GM12878 (cell line): ENCODE measurements around the gene PSMB7.

Experiments
- ESRRA ChIP-seq: IDR thresholded peaks from 2 replicates; pipeline ENCODE4 v1.6.1; 2012; ENCODE audit warnings: mild to moderate bottlenecking, low read length, improper control_type of control experiment
- EZH2 ChIP-seq: IDR thresholded peaks from 2 replicates; pipeline ENCODE4 v1.6.1; 2012; ENCODE audit warnings: low read depth, mild to moderate bottlenecking, control low read depth, inconsistent platforms, low read length, borderline replicate concordance; ENCODE audit not compliant: control insufficient read depth
- POLR2A ChIP-seq: IDR thresholded peaks from 2 replicates; pipeline ENCODE4 v1.6.1; 2011; ENCODE audit warnings: low read depth, mild to moderate bottlenecking, low read length
- POLR2AphosphoS5 ChIP-seq: IDR thresholded peaks from 2 replicates; pipeline ENCODE4 v1.6.1; 2011; ENCODE audit warnings: mild to moderate bottlenecking, low read length, inconsistent platforms
- RCOR1 ChIP-seq: conservative IDR thresholded peaks from 2 replicates; pipeline ENCODE4 v1.6.1; 2012; ENCODE audit warnings: low read depth, low read length, improper control_type of control experiment
- RFX5 ChIP-seq: IDR thresholded peaks from 2 replicates; pipeline ENCODE4 v1.6.1; 2011; ENCODE audit warnings: low read depth, low read length, improper control_type of control experiment
- YY1 ChIP-seq: IDR thresholded peaks from 2 replicates; pipeline ENCODE4 v1.6.1; 2011; ENCODE audit warnings: low read depth, mild to moderate bottlenecking, low read length
- TF ChIP-seq, protein P1 (sequence below), 3 experiments: IDR thresholded peaks in 2 of 3; conservative IDR thresholded peaks in 1 of 3; 2 replicates each; pipeline ENCODE4 v1.5.1; 2011; ENCODE audit warnings: low read depth in 3 of 3, low read length in 3 of 3, mild to moderate bottlenecking in 3 of 3, control low read depth in 2 of 3, moderate library complexity in 2 of 3, inconsistent platforms in 1 of 3, mixed read lengths in 1 of 3; ENCODE audit not compliant: control insufficient read depth in 2 of 3, insufficient read depth in 1 of 3; ENCODE audit errors: extremely low read depth in 1 of 3

DNA sequence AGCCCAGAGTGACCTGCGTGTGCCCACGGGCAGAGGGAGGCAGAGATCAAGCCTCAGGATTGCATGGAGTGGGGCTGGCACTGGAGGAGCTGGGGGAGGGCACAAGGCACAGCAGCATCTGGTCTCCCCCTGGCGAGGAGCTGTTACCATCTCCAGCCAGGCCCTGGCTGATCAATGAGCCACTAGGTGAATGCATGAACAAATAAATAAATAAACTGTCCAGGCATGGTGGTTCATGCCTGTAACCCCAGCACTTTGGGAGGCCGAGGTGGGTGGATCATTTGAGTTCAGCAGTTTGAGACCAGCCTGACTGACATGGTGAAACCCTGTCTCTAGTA is 14.3 kb upstream of the PSMB7 start:
- TF ChIP-seq RFX5 = no peak
- no peak for TF ChIP-seq POLR2AphosphoS5
- no peak for TF ChIP-seq RCOR1
- TF ChIP-seq, protein P1, sequence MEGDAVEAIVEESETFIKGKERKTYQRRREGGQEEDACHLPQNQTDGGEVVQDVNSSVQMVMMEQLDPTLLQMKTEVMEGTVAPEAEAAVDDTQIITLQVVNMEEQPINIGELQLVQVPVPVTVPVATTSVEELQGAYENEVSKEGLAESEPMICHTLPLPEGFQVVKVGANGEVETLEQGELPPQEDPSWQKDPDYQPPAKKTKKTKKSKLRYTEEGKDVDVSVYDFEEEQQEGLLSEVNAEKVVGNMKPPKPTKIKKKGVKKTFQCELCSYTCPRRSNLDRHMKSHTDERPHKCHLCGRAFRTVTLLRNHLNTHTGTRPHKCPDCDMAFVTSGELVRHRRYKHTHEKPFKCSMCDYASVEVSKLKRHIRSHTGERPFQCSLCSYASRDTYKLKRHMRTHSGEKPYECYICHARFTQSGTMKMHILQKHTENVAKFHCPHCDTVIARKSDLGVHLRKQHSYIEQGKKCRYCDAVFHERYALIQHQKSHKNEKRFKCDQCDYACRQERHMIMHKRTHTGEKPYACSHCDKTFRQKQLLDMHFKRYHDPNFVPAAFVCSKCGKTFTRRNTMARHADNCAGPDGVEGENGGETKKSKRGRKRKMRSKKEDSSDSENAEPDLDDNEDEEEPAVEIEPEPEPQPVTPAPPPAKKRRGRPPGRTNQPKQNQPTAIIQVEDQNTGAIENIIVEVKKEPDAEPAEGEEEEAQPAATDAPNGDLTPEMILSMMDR (IDR thresholded peaks at IDR 0.05 in 2 of 3, conservative IDR thresholded peaks at IDR 0.05 in 1 of 3; ENCODE audit: control insufficient read depth in 2 of 3, extremely low read depth in 1 of 3, insufficient read depth in 1 of 3, low read depth in 3 of 3, low read length in 3 of 3) = no peak
- TF ChIP-seq ESRRA = no peak
- TF ChIP-seq YY1 = no peak
- TF ChIP-seq POLR2A = no peak
- no peak for TF ChIP-seq EZH2
